Upper lobe of right lung (tissue), 1 donor: ENCODE data around the gene INSIG2. TPM values are rescaled to one million over a fixed set of nuclear protein-coding genes. Genes with fewer than 3 reads are reported as not detected.
A peak's percentile ranks its signal among the peaks of the same experiment; 100 is the strongest.

Source experiments
- ATAC-seq: fragments of 200-7000 bp; cut with Tn5 transposase; one replicate; pipeline ENCODE4 v1.9.1; 2020; ENCODE audit warnings: mild to moderate bottlenecking, moderate library complexity
- DNase-seq: peaks from one replicate; pipeline ENCODE4 v3.0.0-alpha.2; 2020
- H3K27ac ChIP-seq: fragments of 200-600 bp; one replicate; pipeline ENCODE4 v1.8.0; 2022
- H3K27me3 ChIP-seq: fragments of 200-600 bp; one replicate; pipeline ENCODE4 v1.8.0; 2022; ENCODE audit warnings: mild to moderate bottlenecking
- H3K36me3 ChIP-seq: fragments of 200-600 bp; one replicate; pipeline ENCODE4 v1.8.0; 2022
- H3K4me1 ChIP-seq: fragments of 200-600 bp; one replicate; pipeline ENCODE4 v1.8.0; 2022
- H3K4me3 ChIP-seq: fragments of 200-600 bp; one replicate; pipeline ENCODE4 v1.8.0; 2022; ENCODE audit warnings: mild to moderate bottlenecking
- H3K9me3 ChIP-seq: fragments of 200-600 bp; one replicate; pipeline ENCODE4 v1.8.0; 2022
- intact Hi-C: fragments of 100-400 bp; cut with DNase I; formaldehyde crosslinking; loops from one replicate; pipeline ENCODE4 v1.11.0; 2022
- total RNA-seq: library from RNA; stranded (reverse); fragmentation: NEBNext Ultra II Directional; extraction: Animal tissue kit (Norgen Biotek cat#: 25700); gene quantifications from one replicate; pipeline ENCODE4 v1.2.1, GENCODE V29; 2021
- TF ChIP-seq, protein P1 (sequence below): fragments of 200-600 bp; IDR thresholded peaks from one replicate; pipeline ENCODE4 v1.8.0; 2022; ENCODE audit warnings: antibody characterized with exemption
- donor health status: DM: no; HTN: yes; CAD: no; lungs with severe emphysema.

The INSIG2 gene
- total RNA-seq, 1 donor from 2014 or later, result 42.0 TPM

DNA sequence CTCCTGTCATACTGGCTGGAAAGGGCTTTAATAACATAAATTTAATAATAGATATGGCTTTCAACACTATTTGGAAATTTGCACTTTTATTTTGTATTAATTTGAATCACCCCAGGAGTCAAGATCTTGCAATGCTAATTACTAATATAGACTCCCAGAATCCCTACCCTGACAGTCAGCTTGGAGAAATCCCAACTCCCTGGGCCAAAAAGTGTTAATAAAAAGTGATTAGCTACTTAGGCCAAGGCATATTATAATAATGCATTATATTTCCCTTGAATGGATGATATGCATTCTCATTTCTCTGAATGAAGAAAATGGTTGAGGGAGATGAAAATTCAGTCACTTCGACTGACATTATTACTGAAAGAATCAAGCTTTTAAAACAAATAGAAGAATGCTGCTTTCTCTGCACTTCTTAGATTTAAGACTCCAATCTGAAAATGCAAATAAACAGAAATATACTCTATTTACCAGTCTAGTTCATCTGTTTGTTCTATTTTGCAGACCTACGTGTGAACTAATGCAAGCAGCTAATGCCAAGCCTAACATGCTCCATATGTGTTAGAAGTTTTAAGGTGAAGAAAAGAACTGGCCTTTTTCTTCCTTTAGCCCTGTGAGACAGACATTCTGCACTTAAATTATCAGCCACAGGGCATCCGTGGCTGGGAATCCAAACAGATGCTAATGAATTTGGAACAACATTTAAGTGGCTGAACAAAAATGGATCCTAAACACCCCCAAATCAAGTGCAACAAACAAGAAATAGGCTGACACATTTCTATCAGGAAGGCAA, 33.9 kb upstream of the INSIG2 start:
- intact Hi-C loops, result no loop called here
- TF ChIP-seq, protein P1, sequence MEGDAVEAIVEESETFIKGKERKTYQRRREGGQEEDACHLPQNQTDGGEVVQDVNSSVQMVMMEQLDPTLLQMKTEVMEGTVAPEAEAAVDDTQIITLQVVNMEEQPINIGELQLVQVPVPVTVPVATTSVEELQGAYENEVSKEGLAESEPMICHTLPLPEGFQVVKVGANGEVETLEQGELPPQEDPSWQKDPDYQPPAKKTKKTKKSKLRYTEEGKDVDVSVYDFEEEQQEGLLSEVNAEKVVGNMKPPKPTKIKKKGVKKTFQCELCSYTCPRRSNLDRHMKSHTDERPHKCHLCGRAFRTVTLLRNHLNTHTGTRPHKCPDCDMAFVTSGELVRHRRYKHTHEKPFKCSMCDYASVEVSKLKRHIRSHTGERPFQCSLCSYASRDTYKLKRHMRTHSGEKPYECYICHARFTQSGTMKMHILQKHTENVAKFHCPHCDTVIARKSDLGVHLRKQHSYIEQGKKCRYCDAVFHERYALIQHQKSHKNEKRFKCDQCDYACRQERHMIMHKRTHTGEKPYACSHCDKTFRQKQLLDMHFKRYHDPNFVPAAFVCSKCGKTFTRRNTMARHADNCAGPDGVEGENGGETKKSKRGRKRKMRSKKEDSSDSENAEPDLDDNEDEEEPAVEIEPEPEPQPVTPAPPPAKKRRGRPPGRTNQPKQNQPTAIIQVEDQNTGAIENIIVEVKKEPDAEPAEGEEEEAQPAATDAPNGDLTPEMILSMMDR, result no peak
- Histone ChIP-seq H3K27ac (no peak overlapping the region), H3K9me3 (no peaks in the 10 kb centered on the region), H3K4me1 (no peaks in the 10 kb centered on the region), H3K27me3 (peaks cover 10% of the 10 kb centered on the region), H3K4me3 (no peak overlapping the region), H3K36me3 (no peaks in the 10 kb centered on the region)
- ATAC-seq, result no peak
- DNase-seq, result no peak

DNA sequence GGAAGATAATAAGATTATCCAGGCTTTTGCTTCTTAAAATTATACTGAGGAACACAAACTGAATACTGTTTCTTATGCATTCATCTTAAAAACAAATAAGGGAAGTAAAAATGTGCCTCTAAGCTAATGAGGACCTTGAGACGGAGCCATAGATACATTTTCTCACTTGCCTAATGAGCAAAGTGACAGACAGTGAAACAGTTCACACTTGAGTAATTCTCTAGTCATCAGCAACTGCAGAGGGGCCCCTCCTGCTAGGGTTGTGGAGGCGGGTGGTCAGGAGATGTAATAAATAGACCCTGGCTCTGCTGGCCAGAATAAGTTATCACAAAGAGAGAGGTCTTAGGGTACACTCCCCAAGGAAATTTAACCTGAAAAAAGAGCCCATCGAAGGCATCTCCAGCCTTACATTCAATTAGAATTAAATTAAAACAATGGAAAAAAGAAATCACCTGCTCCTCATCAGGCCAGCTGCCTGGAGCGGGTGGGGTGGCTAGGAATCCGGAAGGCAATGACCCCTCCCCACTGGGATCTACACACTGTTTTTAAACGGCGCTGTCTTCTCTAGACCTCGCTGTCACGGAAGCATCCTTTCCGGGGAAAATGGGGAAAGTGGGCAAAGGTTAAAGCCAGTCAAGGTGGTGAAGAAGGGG, 32.6 kb upstream of the INSIG2 start:
- DNase-seq (no peak), ATAC-seq (peak; percentile 44)
- TF ChIP-seq, protein P1, result no peak
- Histone ChIP-seq H3K9me3 (no peaks in the 10 kb centered on the region), H3K27me3 (no peaks in the 10 kb centered on the region), H3K27ac (no peak overlapping the region), H3K4me3 (no peak overlapping the region), H3K4me1 (no peaks in the 10 kb centered on the region), H3K36me3 (no peaks in the 10 kb centered on the region)
- intact Hi-C loops, result no loop called here

DNA sequence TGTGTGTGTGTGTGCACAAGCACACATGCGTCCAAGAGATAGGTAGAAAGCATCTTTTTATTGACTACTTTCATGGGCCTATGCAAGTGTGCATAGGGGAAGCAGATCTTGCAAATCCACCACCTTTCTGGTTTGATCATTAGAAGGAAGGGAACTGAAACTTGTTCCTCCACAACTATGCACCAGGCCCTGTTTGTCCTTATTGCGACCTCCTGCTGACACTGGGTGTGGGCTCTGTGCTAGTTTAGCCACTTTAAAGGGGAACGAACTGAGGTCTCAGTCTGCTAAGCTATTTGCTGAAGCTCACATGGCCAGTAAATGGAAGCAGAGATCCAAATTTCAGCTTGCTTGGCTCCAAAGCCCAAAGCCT, 32.1 kb upstream of the INSIG2 start:
- intact Hi-C loops, result no loop called here
- peak; percentile 93 for ATAC-seq
- no peak overlapping the region for H3K4me3 ChIP-seq
- no peaks in the 10 kb centered on the region for H3K36me3 ChIP-seq
- no peaks in the 10 kb centered on the region for H3K4me1 ChIP-seq
- H3K9me3 ChIP-seq, result no peaks in the 10 kb centered on the region
- no peak overlapping the region for H3K27ac ChIP-seq
- no peak for DNase-seq
- TF ChIP-seq, protein P1, result no peak
- H3K27me3 ChIP-seq, result no peaks in the 10 kb centered on the region

GRCh38 chr2:118056801-118057200, 31.5 kb upstream of the INSIG2 start:
- H3K9me3 ChIP-seq, result no peaks in the 10 kb centered on the region
- no peak overlapping the region for H3K4me3 ChIP-seq
- TF ChIP-seq, protein P1, result no peak
- H3K27me3 ChIP-seq, result no peaks in the 10 kb centered on the region
- no peaks in the 10 kb centered on the region for H3K4me1 ChIP-seq
- ATAC-seq (no peak), DNase-seq (no peak)
- H3K27ac ChIP-seq, result no peak overlapping the region
- intact Hi-C loops, result no loop called here
- no peaks in the 10 kb centered on the region for H3K36me3 ChIP-seq

- no peaks in the 10 kb centered on the region for H3K4me1 ChIP-seq
- no peaks in the 10 kb centered on the region for H3K9me3 ChIP-seq
- TF ChIP-seq, protein P1, result no peak
- intact Hi-C loops, result no loop called here
- H3K27ac ChIP-seq, result no peak overlapping the region
- DNase-seq, result no peak
- peaks cover 7% of the 10 kb centered on the region for H3K27me3 ChIP-seq
- no peaks in the 10 kb centered on the region for H3K36me3 ChIP-seq
- no peak for ATAC-seq
- no peak overlapping the region for H3K4me3 ChIP-seq
Observed at GRCh38 chr2:118058951-118059350, 29.3 kb upstream of the INSIG2 start.
